NCI-H524 treated with DMSO at 0.1 percent for 48 hours (cell line): ENCODE results near the gene RAB8A.
"Not testable (repeated sequence)": the region's sequence is repeated elsewhere in the genome, so short reads cannot be mapped to it uniquely, and the experiment has no call there.

Experiments used
- DNase-seq: peaks from one replicate; lab custom pipeline; 2025; lab: John Stamatoyannopoulos, UW

RAB8A gene

GRCh38 chr19:16078759-16079707 lies 32.7 kb upstream of the RAB8A start:
- no peak for DNase-seq

- DNase-seq: no peak
Observed at GRCh38 chr19:16084067-16084685, 27.5 kb upstream of the RAB8A start.

- no peak for DNase-seq
Observed at GRCh38 chr19:16085115-16085514, 26.6 kb upstream of the RAB8A start.

DNA sequence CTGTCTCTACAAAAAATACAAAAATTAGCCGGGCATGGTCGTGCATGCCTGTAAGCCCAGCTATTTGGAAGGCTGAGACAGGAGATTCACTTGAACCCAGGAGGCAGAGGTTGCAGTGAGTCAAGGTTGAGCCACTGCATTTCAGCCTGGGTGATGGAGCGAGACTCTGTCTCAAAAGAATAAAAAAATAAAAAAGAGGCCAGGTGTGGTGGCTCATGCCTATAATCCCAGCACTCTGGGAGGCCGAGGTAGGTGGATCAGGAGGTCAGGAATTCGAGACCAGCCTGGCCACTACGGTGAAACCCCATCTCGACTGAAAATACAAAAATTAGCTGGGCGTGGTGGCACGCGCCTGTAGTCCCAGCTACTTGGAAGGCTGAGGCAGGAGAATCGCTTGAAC lies 24.3 kb upstream of the RAB8A start:
- DNase-seq: not testable (repeated sequence)

DNA sequence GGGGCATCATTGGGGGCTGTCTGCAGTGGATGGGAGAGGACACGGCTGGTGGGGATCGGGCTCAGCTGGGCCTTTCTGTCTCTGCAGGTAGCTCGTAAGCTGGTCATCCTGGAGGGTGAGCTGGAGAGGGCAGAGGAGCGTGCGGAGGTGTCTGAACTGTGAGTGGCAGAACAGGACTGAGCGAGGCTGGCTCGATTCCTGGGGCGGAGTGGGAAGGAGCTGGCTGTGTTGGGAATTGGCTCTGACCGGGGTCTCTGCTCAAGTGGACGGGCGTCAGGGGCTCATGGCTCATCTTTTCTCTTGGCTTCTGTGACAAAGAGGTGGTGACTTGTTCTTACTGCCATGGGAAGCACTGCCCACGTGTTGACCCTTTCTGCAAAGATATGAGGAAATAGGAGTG lies 23.7 kb upstream of the RAB8A start:
- DNase-seq: no peak

DNA sequence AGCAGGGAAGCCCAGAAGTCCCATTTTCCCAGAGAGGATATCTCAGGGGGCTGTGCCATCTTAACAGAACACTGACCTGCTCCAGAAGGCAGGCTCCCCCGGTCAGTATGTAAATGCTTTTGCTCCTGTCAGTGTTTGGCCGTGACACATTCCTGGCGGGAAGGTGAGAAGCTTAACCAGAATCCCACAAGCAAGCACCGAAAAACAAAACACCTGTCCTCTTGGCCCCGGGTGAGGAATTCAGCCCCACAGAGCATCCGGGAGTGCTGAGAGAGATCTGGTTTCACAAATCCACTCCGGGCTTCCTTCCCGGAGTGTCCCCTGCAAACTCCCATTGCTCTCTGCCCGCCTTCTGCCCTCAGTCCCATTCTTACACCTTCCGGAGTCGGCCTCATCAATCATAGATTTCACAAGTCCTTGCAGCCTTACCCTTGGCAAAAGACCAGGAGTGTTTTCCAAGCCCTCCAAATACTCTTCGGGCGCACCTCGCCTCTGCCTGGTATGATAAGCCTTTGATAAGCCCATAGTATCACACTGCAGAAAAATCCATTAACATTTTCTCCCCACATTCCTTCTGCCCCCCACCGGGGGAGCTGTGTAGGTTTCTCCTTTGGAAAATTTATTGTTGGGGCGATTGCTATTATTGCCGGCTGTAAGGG lies 23.2 kb upstream of the RAB8A start:
- no peak for DNase-seq

DNA sequence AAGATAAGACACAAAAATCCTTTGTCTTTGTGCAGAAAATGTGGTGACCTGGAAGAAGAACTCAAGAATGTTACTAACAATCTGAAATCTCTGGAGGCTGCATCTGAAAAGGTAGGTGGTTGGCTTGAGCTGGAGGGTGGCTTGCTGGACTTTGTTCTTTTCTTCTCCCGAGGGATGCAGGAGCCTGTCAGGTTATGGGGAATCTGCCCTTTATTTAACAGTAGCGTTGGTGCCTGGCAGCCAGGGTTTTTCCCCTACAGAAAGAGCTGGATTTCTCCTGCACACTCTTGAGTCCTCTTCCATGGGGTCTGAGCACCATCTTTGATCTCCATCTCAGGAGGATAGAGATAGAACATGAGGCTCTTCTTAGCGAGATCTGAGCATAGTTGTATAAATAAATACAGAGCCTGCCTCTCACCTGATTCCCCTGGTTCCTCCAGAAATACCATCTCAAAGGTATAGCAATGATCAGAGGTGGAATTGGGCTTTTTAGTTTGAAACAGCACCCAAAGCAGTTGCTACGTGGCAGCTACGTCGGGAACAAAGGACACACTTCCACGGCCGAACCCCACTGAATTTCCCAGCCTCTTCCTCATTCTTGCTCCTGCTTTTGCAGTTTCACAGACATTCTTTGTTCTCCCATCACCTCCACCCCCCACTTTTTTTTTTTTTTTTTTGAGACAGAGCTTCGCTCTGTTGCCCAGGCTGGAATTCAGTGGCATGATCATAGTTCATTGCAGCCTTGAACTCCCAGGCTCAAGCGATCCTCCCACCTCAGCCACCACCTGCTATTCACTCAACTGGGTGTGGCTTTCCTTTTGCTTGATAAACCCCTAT lies 22.5 kb upstream of the RAB8A start:
- DNase-seq: no peak

GRCh38 chr19:16091546-16092475 lies 19.9 kb upstream of the RAB8A start:
- no peak for DNase-seq

GRCh38 chr19:16094360-16095070 lies 17.2 kb upstream of the RAB8A start:
- no peak for DNase-seq

- DNase-seq: no peak
Observed at GRCh38 chr19:16095071-16095571, 16.6 kb upstream of the RAB8A start.

- DNase-seq: no peak
Observed at GRCh38 chr19:16096280-16096855, 15.3 kb upstream of the RAB8A start.

- DNase-seq: no peak
Observed at GRCh38 chr19:16098416-16098768, 13.3 kb upstream of the RAB8A start.

GRCh38 chr19:16098821-16099220 lies 12.9 kb upstream of the RAB8A start:
- no peak for DNase-seq

GRCh38 chr19:16099314-16099965 lies 12.2 kb upstream of the RAB8A start:
- DNase-seq: not testable (repeated sequence)

GRCh38 chr19:16100524-16100923 lies 11.2 kb upstream of the RAB8A start:
- no peak for DNase-seq

GRCh38 chr19:16104722-16105121 lies 7.0 kb upstream of the RAB8A start:
- no peak for DNase-seq

- no peak for DNase-seq
Observed at GRCh38 chr19:16106121-16106520, 5.6 kb upstream of the RAB8A start.

DNA sequence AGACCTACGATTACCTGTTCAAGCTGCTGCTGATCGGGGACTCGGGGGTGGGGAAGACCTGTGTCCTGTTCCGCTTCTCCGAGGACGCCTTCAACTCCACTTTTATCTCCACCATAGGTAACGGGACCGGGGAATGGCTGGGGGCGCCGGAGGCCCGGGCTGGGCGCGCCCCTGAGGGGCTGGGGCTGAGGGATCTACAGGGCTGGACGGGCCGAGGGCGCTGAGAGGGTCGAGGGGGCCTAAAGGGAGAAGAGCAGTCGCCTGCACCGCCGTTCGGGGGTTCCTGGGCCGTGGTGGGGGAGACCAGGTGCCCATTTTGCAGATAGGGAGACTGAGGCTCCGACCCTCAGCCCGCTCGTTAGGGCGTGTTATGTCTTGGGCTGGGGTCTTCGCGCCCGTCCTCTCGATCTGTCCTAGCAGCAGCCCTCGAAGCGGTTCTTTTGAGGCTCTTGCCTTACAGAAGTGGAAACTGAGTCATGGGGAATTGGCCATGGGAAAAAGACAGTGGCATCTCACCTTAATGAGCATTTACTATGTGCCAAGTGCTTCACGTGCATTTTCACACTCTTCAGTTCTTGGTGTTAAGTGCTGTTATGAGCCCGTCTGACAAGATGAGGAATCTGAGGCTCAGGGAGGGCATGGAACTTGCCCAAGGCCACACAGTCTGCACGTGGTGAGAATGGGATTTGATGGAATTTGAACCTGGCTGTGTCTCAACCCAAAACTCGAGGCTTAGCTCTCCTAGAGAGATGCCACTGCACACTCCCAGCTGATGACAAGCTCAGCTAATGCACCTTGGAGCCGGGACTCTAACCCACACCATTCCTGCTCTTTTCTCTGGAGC lies 442 bp downstream of the RAB8A start:
- DNase-seq: no peak
